Suprapubic skin (tissue), 4 donors: ENCODE measurements around the gene KCTD11. TPM values are rescaled to one million over a fixed set of nuclear protein-coding genes. Genes with fewer than 3 reads are reported as not detected.
"Not testable (repeated sequence)": the region's sequence is repeated elsewhere in the genome, so short reads cannot be mapped to it uniquely, and the experiment has no call there.

Experiments used
- DNase-seq, 2 donors: peaks; one replicate each; pipeline ENCODE4 v3.0.0-alpha.2; 2019; ENCODE audit warnings: low spot score in 2 of 2
- H3K27ac ChIP-seq: fragments of 200-600 bp; sonication (generic); one replicate; pipeline ENCODE4 v1.5.1; 2019
- H3K27me3 ChIP-seq: fragments of 200-600 bp; sonication (generic); one replicate; pipeline ENCODE4 v1.5.1; 2019
- H3K36me3 ChIP-seq: fragments of 200-600 bp; sonication (generic); one replicate; pipeline ENCODE4 v1.5.1; 2019
- H3K4me1 ChIP-seq: fragments of 200-600 bp; sonication (generic); one replicate; pipeline ENCODE4 v1.5.1; 2019
- H3K4me3 ChIP-seq: fragments of 200-600 bp; sonication (generic); one replicate; pipeline ENCODE4 v1.5.1; 2019; ENCODE audit warnings: mild to moderate bottlenecking
- H3K9me3 ChIP-seq: fragments of 200-600 bp; sonication (generic); one replicate; pipeline ENCODE4 v1.5.1; 2019
- CTCF ChIP-seq, 2 donors: fragments of 200-600 bp in 1 of 2; fragments of 450-650 bp in 1 of 2; sonication (generic) in 1 of 2; IDR thresholded peaks; one replicate each; pipeline ENCODE4 v1.5.1; 2016 to 2019; ENCODE audit warnings: antibody characterized with exemption in 2 of 2, mild to moderate bottlenecking in 1 of 2, moderate library complexity in 1 of 2
- EP300 ChIP-seq: sonication (generic); formaldehyde crosslinking; IDR thresholded peaks from one replicate; pipeline ENCODE4 v1.6.1; 2017; ENCODE audit warnings: antibody characterized with exemption
- POLR2A ChIP-seq, 2 donors: fragments of 450-650 bp; IDR thresholded peaks; one replicate each; pipeline ENCODE4 v1.6.1; 2017; ENCODE audit warnings: antibody characterized with exemption in 2 of 2, mild to moderate bottlenecking in 2 of 2, moderate library complexity in 2 of 2
- POLR2AphosphoS5 ChIP-seq, 3 donors: sonication (generic); formaldehyde crosslinking; IDR thresholded peaks; one replicate each; pipeline ENCODE4 v1.6.1; 2017; ENCODE audit warnings: antibody characterized with exemption in 3 of 3
- WGBS: methylation state at CpG from one replicate; pipeline ENCODE4 v1.1.5; 2018; 5-methylcytosine and 5-hydroxymethylcytosine counted together
- total RNA-seq, 4 donors: library from RNA; depleted of rRNA; stranded (reverse); fragments of >200 nt; gene quantifications; one replicate each; pipeline ENCODE4 v1.1.0, GENCODE V29; 2016

The KCTD11 gene
- total RNA-seq, 4 donors from 2014 or later: 9.1 to 50.1 (median 32.4) TPM

GRCh38 chr17:7330638-7331015 lies 21.3 kb upstream of the KCTD11 start:
- TF ChIP-seq CTCF (IDR thresholded peaks at IDR 0.05): no peak
- no peak for TF ChIP-seq POLR2AphosphoS5 (IDR thresholded peaks at IDR 0.05)
- TF ChIP-seq EP300: no peak
- no peak for TF ChIP-seq POLR2A (IDR thresholded peaks at IDR 0.05)
- peak overlapping the region; percentile 86 for H3K27ac ChIP-seq
- H3K27me3 ChIP-seq: no peaks in the 10 kb centered on the region
- no peak for DNase-seq
- peaks cover 26% of the 10 kb centered on the region for H3K4me1 ChIP-seq
- 78% methylated on average over 6 of the region's 13 CpGs for WGBS
- no peaks in the 10 kb centered on the region for H3K9me3 ChIP-seq
- H3K36me3 ChIP-seq: peaks cover 10% of the 10 kb centered on the region
- peak overlapping the region; percentile 71 for H3K4me3 ChIP-seq

- TF ChIP-seq EP300 (no peak), POLR2A (IDR thresholded peaks at IDR 0.05) (no peak), CTCF (IDR thresholded peaks at IDR 0.05) (no peak)
- Histone ChIP-seq H3K4me1 (peaks cover 26% of the 10 kb centered on the region), H3K9me3 (no peaks in the 10 kb centered on the region), H3K27ac (no peak overlapping the region), H3K36me3 (no peaks in the 10 kb centered on the region), H3K4me3 (no peak overlapping the region), H3K27me3 (peaks cover 8% of the 10 kb centered on the region)
- DNase-seq: no peak
- 33% methylated on average over 6 of the region's 7 CpGs for WGBS
These were observed 19.9 kb upstream of the KCTD11 start for GRCh38 chr17:7332111-7332510.

DNA sequence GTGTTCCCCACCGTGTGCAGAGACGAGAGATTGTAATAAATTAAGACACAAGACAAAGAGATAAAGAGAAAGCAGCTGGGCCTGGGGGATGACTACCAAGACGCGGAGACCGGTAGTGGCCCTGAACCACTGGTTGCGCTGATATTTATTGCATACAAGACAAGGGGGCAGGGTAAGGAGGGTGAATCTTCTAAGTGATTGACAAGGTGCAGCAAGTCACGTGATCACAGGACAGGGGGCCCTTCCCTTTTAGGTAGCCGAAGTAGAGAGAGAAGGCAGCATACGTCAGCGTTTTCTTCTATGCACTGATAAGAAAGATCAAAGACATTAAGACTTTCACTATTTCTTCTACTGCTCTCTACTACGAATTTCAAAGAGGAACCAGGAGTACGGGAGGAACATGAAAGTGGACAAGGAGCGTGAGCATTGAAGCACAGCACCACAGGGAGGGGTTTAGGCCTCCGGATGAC lies 19.3 kb upstream of the KCTD11 start:
- DNase-seq, H3K27ac ChIP-seq, H3K9me3 ChIP-seq, H3K4me3 ChIP-seq, H3K36me3 ChIP-seq, H3K27me3 ChIP-seq: not testable (repeated sequence)
- peaks cover 23% of the 10 kb centered on the region for H3K4me1 ChIP-seq
- WGBS: 39% methylated on average over 14 of the region's 14 CpGs

- no peak overlapping the region for H3K27ac ChIP-seq
- H3K36me3 ChIP-seq: no peaks in the 10 kb centered on the region
- TF ChIP-seq POLR2A (IDR thresholded peaks at IDR 0.05): no peak
- no peak for TF ChIP-seq POLR2AphosphoS5 (IDR thresholded peaks at IDR 0.05)
- TF ChIP-seq EP300: no peak
- no peak for TF ChIP-seq CTCF (IDR thresholded peaks at IDR 0.05)
- H3K9me3 ChIP-seq: no peaks in the 10 kb centered on the region
- no peak overlapping the region for H3K4me3 ChIP-seq
- H3K4me1 ChIP-seq: peaks cover 12% of the 10 kb centered on the region
- peaks cover 8% of the 10 kb centered on the region for H3K27me3 ChIP-seq
- DNase-seq: no peak
- WGBS: 66% methylated on average over 3 of the region's 3 CpGs
These were observed 16.9 kb upstream of the KCTD11 start for GRCh38 chr17:7334938-7335538.

DNA sequence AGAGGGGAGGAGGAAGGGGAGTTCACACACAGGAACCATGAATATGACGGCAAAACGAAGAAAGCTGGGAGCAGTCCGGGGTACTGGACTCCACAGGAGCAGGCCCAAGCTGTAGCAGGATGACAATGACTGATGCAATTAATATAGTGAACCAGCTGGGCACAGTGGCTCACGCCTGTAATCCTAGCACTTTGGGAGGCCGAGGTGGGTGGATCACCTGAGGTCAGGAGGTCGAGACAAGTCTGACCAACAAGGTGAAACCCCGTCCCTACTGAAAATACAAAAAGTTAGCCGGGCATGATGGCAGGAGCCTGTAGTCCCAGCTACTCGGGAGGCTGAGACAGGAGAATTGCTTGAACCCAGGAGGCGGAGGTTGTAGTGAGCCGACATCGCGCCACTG lies 16.2 kb upstream of the KCTD11 start:
- DNase-seq, H3K27ac ChIP-seq: not testable (repeated sequence)

GRCh38 chr17:7336240-7337175 lies 15.5 kb upstream of the KCTD11 start, which contains the start of gene ACAP1:
ACAP1 (plus strand) TSS chr17:7336529; CDS start chr17:7336735, 206 bp downstream.
- no peaks in the 10 kb centered on the region for H3K36me3 ChIP-seq
- H3K4me1 ChIP-seq: peaks cover 7% of the 10 kb centered on the region
- peaks cover 8% of the 10 kb centered on the region for H3K27me3 ChIP-seq
- no peak within 1 kb of the TSS for H3K27ac ChIP-seq
- WGBS: 49% methylated on average over 14 of the region's 17 CpGs
- peak in 1 of 2 donors; percentile 76 for DNase-seq
- peak within 1 kb of the TSS; percentile 29 for H3K4me3 ChIP-seq
- no peak for TF ChIP-seq CTCF (IDR thresholded peaks at IDR 0.05)
- TF ChIP-seq EP300: no peak
- no peak for TF ChIP-seq POLR2A (IDR thresholded peaks at IDR 0.05)
- no peak for TF ChIP-seq POLR2AphosphoS5 (IDR thresholded peaks at IDR 0.05)
- no peaks in the 10 kb centered on the region for H3K9me3 ChIP-seq

More for the DNA sequence above, 16.2 kb upstream of the KCTD11 start:
- H3K36me3 ChIP-seq, H3K27me3 ChIP-seq, H3K4me3 ChIP-seq, H3K9me3 ChIP-seq, H3K4me1 ChIP-seq: not testable (repeated sequence)
- WGBS: 81% methylated on average over 13 of the region's 13 CpGs

DNA sequence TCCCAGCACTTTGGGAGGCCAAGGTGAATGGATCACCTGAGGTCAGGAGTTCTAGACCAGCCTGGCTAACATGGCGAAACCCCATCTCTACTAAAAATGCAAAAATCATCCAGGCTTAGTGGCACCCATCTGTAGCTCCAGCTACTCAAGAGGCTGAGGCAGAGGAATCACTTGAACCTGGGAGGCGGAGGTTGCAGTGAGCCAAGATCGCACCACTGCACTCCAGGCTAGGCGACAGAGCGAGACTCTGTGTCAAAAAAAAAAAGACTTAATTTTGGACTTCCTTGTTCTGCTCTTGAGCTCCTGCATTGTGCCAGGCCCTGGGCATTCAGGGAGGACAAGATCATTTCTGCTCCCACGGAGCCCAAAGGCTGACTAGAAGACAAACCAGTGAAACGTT lies 14.4 kb upstream of the KCTD11 start:
- H3K9me3 ChIP-seq, H3K27ac ChIP-seq, H3K4me1 ChIP-seq, DNase-seq, H3K36me3 ChIP-seq, H3K27me3 ChIP-seq: not testable (repeated sequence)
- H3K4me3 ChIP-seq: peak overlapping the region; percentile 29
- WGBS: 76% methylated on average over 7 of the region's 7 CpGs
